CD8-positive, alpha-beta memory T cell (primary cell): ENCODE data around the gene CLPTM1. TPM values are rescaled to one million over a fixed set of nuclear protein-coding genes. Genes with fewer than 3 reads are reported as not detected.
A peak's percentile ranks its signal among the peaks of the same experiment; 100 is the strongest.

ENCODE experiments used
- CTCF ChIA-PET: fragments of 350-600 bp; sonication (Branson Sonifier 250); formaldehyde crosslinking; loops from one replicate; lab custom pipeline; 2021; ENCODE audit warnings: antibody characterized with exemption; lab: Charles Lee
- POLR2A ChIA-PET: fragments of 350-600 bp; sonication (Branson Sonifier 250); formaldehyde crosslinking; loops from one replicate; lab custom pipeline; 2021; ENCODE audit warnings: antibody characterized with exemption; lab: Charles Lee
- DNase-seq, 5 donors: peaks; one replicate each; pipeline versions ENCODE4 v3.0.0 to v3.0.0-alpha.2; 2020 to 2022; ENCODE audit warnings: mixed read lengths in 1 of 5
- H3K27ac ChIP-seq: one replicate; pipeline ENCODE4 v1.7.0; 2013; ENCODE audit warnings: low read depth, mild to moderate bottlenecking, low read length, moderate library complexity
- H3K27me3 ChIP-seq: 2 replicates; pipeline ENCODE4 v1.7.0; 2013; ENCODE audit warnings: low read length, mild to moderate bottlenecking; ENCODE audit not compliant: insufficient read depth, poor library complexity, severe bottlenecking
- H3K36me3 ChIP-seq: 2 replicates; pipeline ENCODE4 v1.7.0; 2013; ENCODE audit warnings: mild to moderate bottlenecking, low read length, moderate library complexity; ENCODE audit not compliant: insufficient read depth
- H3K4me1 ChIP-seq: 2 replicates; pipeline ENCODE4 v1.7.0; 2013; ENCODE audit warnings: mild to moderate bottlenecking, low read length, moderate library complexity; ENCODE audit not compliant: insufficient read depth
- H3K4me3 ChIP-seq: 2 replicates; pipeline ENCODE4 v1.7.0; 2013; ENCODE audit warnings: mild to moderate bottlenecking, low read length
- H3K9me3 ChIP-seq: 2 replicates; pipeline ENCODE4 v1.7.0; 2013; ENCODE audit warnings: mild to moderate bottlenecking, low read length
- H3K27ac Mint-ChIP-seq, 8 donors: one replicate each; pipeline ENCODE4 v1.8.0; 2020 to 2021; ENCODE audit warnings: mixed read lengths in 8 of 8, mild to moderate bottlenecking in 6 of 8, inconsistent platforms in 3 of 8, moderate library complexity in 3 of 8
- H3K27me3 Mint-ChIP-seq, 2 donors: one replicate each; pipeline ENCODE4 v1.8.0; 2020 to 2021; ENCODE audit warnings: mixed read lengths in 2 of 2, mild to moderate bottlenecking in 1 of 2, moderate library complexity in 1 of 2
- H3K36me3 Mint-ChIP-seq, 3 donors: one replicate each; pipeline ENCODE4 v1.8.0; 2020 to 2021; ENCODE audit warnings: mixed read lengths in 3 of 3, inconsistent platforms in 1 of 3, mild to moderate bottlenecking in 1 of 3
- H3K4me1 Mint-ChIP-seq, 3 donors: one replicate each; pipeline ENCODE4 v1.8.0; 2020 to 2021; ENCODE audit warnings: mixed read lengths in 3 of 3, inconsistent platforms in 1 of 3, mild to moderate bottlenecking in 1 of 3
- H3K4me3 Mint-ChIP-seq, 7 donors: one replicate each; pipeline ENCODE4 v1.8.0; 2020 to 2021; ENCODE audit warnings: mixed read lengths in 7 of 7, mild to moderate bottlenecking in 6 of 7, moderate library complexity in 4 of 7, inconsistent platforms in 2 of 7
- H3K9me3 Mint-ChIP-seq, 5 donors: one replicate each; pipeline ENCODE4 v1.8.0; 2020 to 2022; ENCODE audit warnings: mixed read lengths in 5 of 5, mild to moderate bottlenecking in 3 of 5, moderate library complexity in 2 of 5, inconsistent platforms in 1 of 5
- polyA plus RNA-seq: library from polyadenylated mRNA; unstranded; fragments of 300-500 nt; fragmentation: Illumina TruSeq; gene quantifications from one replicate; pipeline ENCODE4 v1.2.3, GENCODE V29; 2021
- total RNA-seq, 2 experiments: library from RNA; stranded (reverse); gene quantifications; one replicate each; pipeline ENCODE4 v1.2.3, GENCODE V29; 2021

Gene CLPTM1
- total and polyA plus RNA-seq, 3 experiments from 2014 or later, result 27.5 to 82.5 (median 78.6) TPM

- H3K36me3 Mint-ChIP-seq, result no peaks in the 10 kb centered on the region
- H3K36me3 ChIP-seq, result no peaks in the 10 kb centered on the region
- DNase-seq, result no peak
- H3K4me1 Mint-ChIP-seq, result peaks cover 0 to 5% (median 4%) of the 10 kb centered on the region in 3 donors
- no peaks in the 10 kb centered on the region for H3K9me3 Mint-ChIP-seq
- H3K9me3 ChIP-seq, result no peaks in the 10 kb centered on the region
- ChIA-PET CTCF (no interaction called here), POLR2A (no interaction called here)
- no peaks in the 10 kb centered on the region for H3K4me1 ChIP-seq
- H3K4me3 ChIP-seq, result no peak overlapping the region
- H3K4me3 Mint-ChIP-seq, result no peak overlapping the region
- no peak overlapping the region for H3K27ac Mint-ChIP-seq
- H3K27me3 ChIP-seq, result peaks cover 10% of the 10 kb centered on the region
- peaks cover 12 to 33% of the 10 kb centered on the region in 2 donors for H3K27me3 Mint-ChIP-seq
- no peak overlapping the region for H3K27ac ChIP-seq
These were observed 27.4 kb upstream of the CLPTM1 start for GRCh38 chr19:44927746-44928145.

DNA sequence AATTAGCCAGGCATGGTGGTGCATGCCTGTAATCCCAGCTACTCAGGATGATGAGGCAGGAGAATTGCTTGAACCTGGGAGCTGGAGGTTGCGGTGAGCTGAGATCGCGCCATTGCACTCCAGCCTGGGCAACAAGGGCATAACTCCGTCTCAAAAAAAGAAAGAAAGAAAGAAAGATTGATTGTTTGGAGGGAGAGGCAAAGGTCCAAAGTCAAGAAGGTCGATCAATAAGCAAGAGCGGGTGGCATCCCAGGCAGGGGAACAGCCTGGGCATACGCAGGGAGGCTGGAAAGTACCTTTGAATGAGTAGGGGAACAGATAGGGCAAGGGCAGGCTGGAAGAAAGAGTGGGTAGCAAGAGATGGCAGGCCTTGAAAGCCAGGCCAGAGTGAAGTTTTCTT is 25.1 kb upstream of the CLPTM1 start:
- no peak for DNase-seq
- peaks cover 12 to 25% of the 10 kb centered on the region in 2 donors for H3K27me3 Mint-ChIP-seq
- H3K36me3 ChIP-seq, result no peaks in the 10 kb centered on the region
- H3K36me3 Mint-ChIP-seq, result no peaks in the 10 kb centered on the region
- peaks cover 10% of the 10 kb centered on the region for H3K27me3 ChIP-seq
- peaks cover 0 to 5% (median 4%) of the 10 kb centered on the region in 3 donors for H3K4me1 Mint-ChIP-seq
- H3K9me3 Mint-ChIP-seq, result no peaks in the 10 kb centered on the region
- H3K4me1 ChIP-seq, result no peaks in the 10 kb centered on the region
- no peak overlapping the region for H3K4me3 ChIP-seq
- no peak overlapping the region for H3K4me3 Mint-ChIP-seq
- H3K9me3 ChIP-seq, result no peaks in the 10 kb centered on the region
- ChIA-PET POLR2A (no interaction called here), CTCF (no interaction called here)
- H3K27ac Mint-ChIP-seq, result no peak overlapping the region
- H3K27ac ChIP-seq, result no peak overlapping the region

GRCh38 chr19:44931541-44931940 is 23.6 kb upstream of the CLPTM1 start:
- CTCF ChIA-PET, result no interaction called here
- no peaks in the 10 kb centered on the region for H3K4me1 ChIP-seq
- POLR2A ChIA-PET, result no interaction called here
- no peaks in the 10 kb centered on the region for H3K36me3 ChIP-seq
- Mint-ChIP-seq H3K4me1 (peaks cover 0 to 5% (median 4%) of the 10 kb centered on the region in 3 donors), H3K36me3 (no peaks in the 10 kb centered on the region), H3K27me3 (peaks cover 5 to 11% of the 10 kb centered on the region in 2 donors), H3K4me3 (no peak overlapping the region), H3K27ac (no peak overlapping the region), H3K9me3 (no peaks in the 10 kb centered on the region)
- H3K4me3 ChIP-seq, result no peak overlapping the region
- no peaks in the 10 kb centered on the region for H3K9me3 ChIP-seq
- H3K27ac ChIP-seq, result no peak overlapping the region
- H3K27me3 ChIP-seq, result peaks cover 9% of the 10 kb centered on the region
- DNase-seq, result no peak

- Histone ChIP-seq H3K27ac (no peak overlapping the region), H3K36me3 (no peaks in the 10 kb centered on the region), H3K9me3 (no peaks in the 10 kb centered on the region), H3K4me1 (no peaks in the 10 kb centered on the region), H3K4me3 (no peak overlapping the region), H3K27me3 (no peaks in the 10 kb centered on the region)
- POLR2A ChIA-PET, result no interaction called here
- Mint-ChIP-seq H3K36me3 (no peaks in the 10 kb centered on the region), H3K9me3 (no peaks in the 10 kb centered on the region), H3K27me3 (peaks cover 2 to 7% of the 10 kb centered on the region in 2 donors), H3K27ac (no peak overlapping the region), H3K4me1 (no peaks in the 10 kb centered on the region), H3K4me3 (no peak overlapping the region)
- CTCF ChIA-PET, result no interaction called here
- DNase-seq, result no peak
These were observed 15.5 kb upstream of the CLPTM1 start for GRCh38 chr19:44939668-44940067.

DNA sequence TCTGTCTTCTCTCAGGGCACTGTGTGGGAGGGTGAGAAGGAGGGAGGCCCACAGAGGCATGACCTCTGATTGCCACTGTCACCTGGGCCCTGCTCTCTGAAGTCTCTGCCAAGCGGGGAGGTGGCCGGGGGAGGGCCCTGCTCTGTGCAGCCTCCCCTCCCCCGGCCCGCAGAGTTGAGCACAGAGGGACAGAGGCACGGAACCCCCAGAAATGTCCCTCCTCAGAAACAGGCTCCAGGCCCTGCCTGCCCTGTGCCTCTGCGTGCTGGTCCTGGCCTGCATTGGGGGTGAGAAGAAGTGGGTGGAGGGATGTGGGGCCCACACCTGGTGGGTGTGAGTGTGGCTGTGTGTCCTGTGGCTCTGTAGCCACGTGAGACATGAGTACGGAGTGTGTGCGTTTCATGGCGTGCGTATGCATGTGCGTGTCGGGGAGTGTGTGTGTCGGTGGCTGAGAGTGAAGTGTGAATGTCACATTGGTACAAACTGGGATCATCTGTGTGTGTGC is 13.1 kb upstream of the CLPTM1 start, which contains the start of gene APOC4:
TSS of gene APOC4 (plus strand) at position 171 of the 505 bp plus-strand sequence. CDS start at position 212, 41 bp downstream.
- H3K4me1 Mint-ChIP-seq, result no peaks in the 10 kb centered on the region
- H3K27me3 ChIP-seq, result no peaks in the 10 kb centered on the region
- no peaks in the 10 kb centered on the region for H3K4me1 ChIP-seq
- no peak for DNase-seq
- no peaks in the 10 kb centered on the region for H3K9me3 ChIP-seq
- no peak within 1 kb of the TSS for H3K27ac ChIP-seq
- H3K36me3 Mint-ChIP-seq, result no peaks in the 10 kb centered on the region
- no peak within 1 kb of the TSS for H3K27ac Mint-ChIP-seq
- no peaks in the 10 kb centered on the region for H3K9me3 Mint-ChIP-seq
- H3K36me3 ChIP-seq, result no peaks in the 10 kb centered on the region
- no peak within 1 kb of the TSS for H3K4me3 ChIP-seq
- CTCF ChIA-PET, result no interaction called here
- POLR2A ChIA-PET, result no interaction called here
- peaks cover 2 to 7% of the 10 kb centered on the region in 2 donors for H3K27me3 Mint-ChIP-seq
- H3K4me3 Mint-ChIP-seq, result no peak within 1 kb of the TSS

DNA sequence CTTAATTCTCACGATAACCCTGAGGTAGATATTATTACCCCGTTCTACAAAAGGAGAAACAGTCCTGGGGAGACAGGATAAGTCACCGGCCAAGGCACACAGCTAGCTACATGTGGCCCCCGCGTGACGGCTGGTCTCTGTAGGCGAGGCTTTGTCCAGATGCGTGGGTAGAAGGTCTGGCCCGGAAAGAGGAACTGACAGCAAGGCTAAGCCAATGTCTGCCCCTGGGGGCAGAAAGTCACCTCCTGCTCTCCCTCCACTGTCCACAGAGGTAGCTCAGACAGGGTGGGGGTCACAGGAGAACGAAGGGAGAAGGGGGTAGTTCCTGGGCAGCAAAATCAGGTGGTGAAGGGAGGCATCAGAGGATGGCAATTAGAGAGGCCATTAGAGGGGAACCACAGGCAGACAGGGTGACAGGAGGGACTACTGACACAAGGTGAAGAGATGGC is 11.4 kb upstream of the CLPTM1 start:
- H3K4me3 Mint-ChIP-seq, result no peak overlapping the region
- no peaks in the 10 kb centered on the region for H3K36me3 ChIP-seq

GRCh38 chr19:44947041-44947581 is 8.1 kb upstream of the CLPTM1 start:
- no peaks in the 10 kb centered on the region for H3K9me3 Mint-ChIP-seq
- H3K36me3 Mint-ChIP-seq, result peaks cover 0 to 9% (median 2%) of the 10 kb centered on the region in 3 donors
- Histone ChIP-seq H3K27ac (no peak overlapping the region), H3K9me3 (no peaks in the 10 kb centered on the region), H3K4me3 (no peak overlapping the region), H3K4me1 (no peaks in the 10 kb centered on the region), H3K36me3 (no peaks in the 10 kb centered on the region), H3K27me3 (no peaks in the 10 kb centered on the region)
- peaks cover 2 to 5% (median 4%) of the 10 kb centered on the region in 3 donors for H3K4me1 Mint-ChIP-seq
- no peak for DNase-seq
- ChIA-PET CTCF (no interaction called here), POLR2A (no interaction called here)
- H3K27ac Mint-ChIP-seq, result no peak overlapping the region
- H3K4me3 Mint-ChIP-seq, result no peak overlapping the region
- H3K27me3 Mint-ChIP-seq, result peaks cover 2 to 7% of the 10 kb centered on the region in 2 donors

More for the DNA sequence above, 11.4 kb upstream of the CLPTM1 start:
- Mint-ChIP-seq H3K4me1 (no peaks in the 10 kb centered on the region), H3K36me3 (peaks cover 0 to 2% (median 0%) of the 10 kb centered on the region in 3 donors), H3K27ac (peak overlapping the region in 1 of 8 donors; percentile 36), H3K27me3 (peaks cover 2 to 7% of the 10 kb centered on the region in 2 donors), H3K9me3 (no peaks in the 10 kb centered on the region)
- Histone ChIP-seq H3K9me3 (no peaks in the 10 kb centered on the region), H3K4me3 (no peak overlapping the region), H3K4me1 (no peaks in the 10 kb centered on the region), H3K27me3 (no peaks in the 10 kb centered on the region), H3K27ac (no peak overlapping the region)
- CTCF ChIA-PET, result no interaction called here
- POLR2A ChIA-PET, result no interaction called here
- no peak for DNase-seq

DNA sequence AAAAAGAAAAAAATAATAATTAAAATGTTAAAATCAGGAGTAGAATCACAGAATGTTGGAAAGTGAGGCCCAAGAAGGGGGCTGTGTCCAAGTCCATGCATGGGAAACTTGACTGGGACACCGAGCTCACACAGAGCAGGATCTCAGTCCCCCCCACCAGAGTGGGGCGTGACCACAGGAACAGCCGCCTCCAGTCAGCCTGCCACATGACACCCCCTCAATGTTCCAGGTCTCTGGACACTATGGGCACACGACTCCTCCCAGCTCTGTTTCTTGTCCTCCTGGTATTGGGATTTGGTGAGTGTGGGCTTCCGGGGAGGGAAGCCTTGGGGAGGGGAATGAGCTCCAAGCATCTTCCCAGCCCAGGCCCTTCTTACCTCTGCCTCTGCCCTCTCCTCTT is 6.9 kb upstream of the CLPTM1 start:
- POLR2A ChIA-PET, result no interaction called here
- peaks cover 0 to 9% (median 2%) of the 10 kb centered on the region in 3 donors for H3K36me3 Mint-ChIP-seq

More for the DNA sequence above, 6.9 kb upstream of the CLPTM1 start:
- H3K27me3 ChIP-seq, result no peaks in the 10 kb centered on the region
- Mint-ChIP-seq H3K4me3 (no peak overlapping the region), H3K27me3 (peaks cover 0 to 3% of the 10 kb centered on the region in 2 donors), H3K9me3 (no peaks in the 10 kb centered on the region), H3K27ac (no peak overlapping the region), H3K4me1 (peaks cover 2 to 5% (median 4%) of the 10 kb centered on the region in 3 donors)
- no peaks in the 10 kb centered on the region for H3K9me3 ChIP-seq
- H3K4me1 ChIP-seq, result no peaks in the 10 kb centered on the region
- H3K4me3 ChIP-seq, result no peak overlapping the region
- no peak for DNase-seq
- CTCF ChIA-PET, result interaction anchor here (0.8 kb wide), 1 partner anchor 95 kb away, joined by 3 read pairs; no protein-coding TSS in a partner anchor
- H3K36me3 ChIP-seq, result no peaks in the 10 kb centered on the region
- no peak overlapping the region for H3K27ac ChIP-seq
